ENCODE results near the gene HSD17B3.

- no peak for TF ChIP-seq CTCF (conservative IDR thresholded peaks at IDR 0.05)
- no peak for TF ChIP-seq ZFX (IDR thresholded peaks at IDR 0.05)
Measured at GRCh38 chr9:96236854-96237550, 65.0 kb downstream of the HSD17B3 start.
